Neural cell (in vitro differentiated cells): ENCODE measurements around the gene TMEM179B. TPM values are rescaled to one million over a fixed set of nuclear protein-coding genes. Genes with fewer than 3 reads are reported as not detected.

Source experiments
- H2AFZ ChIP-seq: fragments of 200-600, 300-800 bp; sonication (generic), shearing (Covaris generic); 2 replicates; pipeline ENCODE4 v1.6.0; 2014; ENCODE audit warnings: low read depth, mild to moderate bottlenecking, antibody characterized with exemption, low read length, moderate library complexity
- H3F3A ChIP-seq: fragments of 200-600 bp; shearing (Covaris generic); 2 replicates; pipeline ENCODE4 v1.6.1; 2016; ENCODE audit warnings: mild to moderate bottlenecking, moderate library complexity, mixed read lengths, antibody characterized with exemption, low read length; ENCODE audit not compliant: insufficient read depth, poor library complexity, severe bottlenecking
- H3K27ac ChIP-seq: fragments of 200-600, 300-800 bp; sonication (generic), shearing (Covaris generic); 2 replicates; pipeline ENCODE4 v1.5.1; 2014; ENCODE audit warnings: mild to moderate bottlenecking, low read length, moderate library complexity
- H3K27me3 ChIP-seq: fragments of 300-800, 200-600 bp; sonication (generic), shearing (Covaris generic); 2 replicates; pipeline ENCODE4 v1.6.0; 2014; ENCODE audit warnings: mild to moderate bottlenecking, low read depth, low read length, moderate library complexity; ENCODE audit not compliant: insufficient read depth
- H3K36me3 ChIP-seq: fragments of 300-800, 200-600 bp; sonication (generic), shearing (Covaris generic); 2 replicates; pipeline ENCODE4 v1.5.1; 2014; ENCODE audit warnings: mild to moderate bottlenecking, antibody characterized with exemption, low read length, moderate library complexity; ENCODE audit not compliant: insufficient read depth
- H3K4me2 ChIP-seq: fragments of 300-800, 200-600 bp; sonication (generic), shearing (Covaris generic); 2 replicates; pipeline ENCODE4 v1.6.0; 2014; ENCODE audit warnings: mild to moderate bottlenecking, low read length
- H3K4me3 ChIP-seq: fragments of 300-800, 200-600 bp; sonication (generic), shearing (Covaris generic); 2 replicates; pipeline ENCODE4 v1.5.1; 2014; ENCODE audit warnings: mild to moderate bottlenecking, low read length, moderate library complexity
- H3K79me2 ChIP-seq: fragments of 200-600 bp; shearing (Covaris generic); replicated peaks from 2 replicates; pipeline ENCODE4 v1.6.0; 2014; ENCODE audit warnings: mild to moderate bottlenecking, low read length, moderate library complexity; ENCODE audit not compliant: insufficient read depth
- H3K9ac ChIP-seq: fragments of 300-800, 200-600 bp; sonication (generic), shearing (Covaris generic); 2 replicates; pipeline ENCODE4 v1.6.1; 2016; ENCODE audit warnings: mild to moderate bottlenecking, low read length, mixed read lengths
- H3K9me2 ChIP-seq: fragments of 200-600 bp; shearing (Covaris generic); 2 replicates; pipeline ENCODE4 v1.6.1; 2016; ENCODE audit warnings: mild to moderate bottlenecking, low read length, mixed read lengths; ENCODE audit not compliant: insufficient read depth
- H3K9me3 ChIP-seq: fragments of 200-600, 300-800 bp; sonication (generic), shearing (Covaris generic); 2 replicates; pipeline ENCODE4 v1.6.1; 2016; ENCODE audit warnings: mild to moderate bottlenecking, mixed run types, low read length, moderate library complexity, mixed read lengths
- H4K20me1 ChIP-seq: fragments of 200-600 bp; shearing (Covaris generic); 2 replicates; pipeline ENCODE4 v1.6.1; 2016; ENCODE audit warnings: mild to moderate bottlenecking, mixed run types; ENCODE audit not compliant: insufficient read depth
- EP300 ChIP-seq: fragments of 450-650 bp; conservative IDR thresholded peaks from 2 replicates; pipeline ENCODE4 v1.6.1; 2014; ENCODE audit warnings: antibody characterized with exemption, mild to moderate bottlenecking, moderate library complexity; ENCODE audit not compliant: poor library complexity, severe bottlenecking
- EZH2 ChIP-seq: fragments of 200-600, 300-800 bp; shearing (Covaris generic), sonication (generic); IDR thresholded peaks from 2 replicates; pipeline ENCODE4 v1.6.1; 2014; ENCODE audit warnings: antibody characterized with exemption, low read length, borderline replicate concordance, mild to moderate bottlenecking; ENCODE audit not compliant: insufficient read depth, poor library complexity, severe bottlenecking
- MXI1 ChIP-seq: fragments of 450-650 bp; conservative IDR thresholded peaks from 2 replicates; pipeline ENCODE4 v1.6.1; 2014; ENCODE audit warnings: antibody characterized with exemption, mild to moderate bottlenecking; ENCODE audit not compliant: poor library complexity, severe bottlenecking
- POLR2AphosphoS5 ChIP-seq: IDR thresholded peaks from 2 replicates; pipeline ENCODE4 v1.6.1; 2012
- RAD21 ChIP-seq: fragments of 450-650 bp; conservative IDR thresholded peaks from 2 replicates; pipeline ENCODE4 v1.6.1; 2014; ENCODE audit warnings: antibody characterized with exemption, mild to moderate bottlenecking, moderate library complexity
- SMC3 ChIP-seq: fragments of 450-650 bp; conservative IDR thresholded peaks from 2 replicates; pipeline ENCODE4 v1.6.1; 2014; ENCODE audit warnings: antibody characterized with exemption, mild to moderate bottlenecking, moderate library complexity; ENCODE audit not compliant: poor library complexity
- TAF1 ChIP-seq: IDR thresholded peaks from 2 replicates; pipeline ENCODE4 v1.6.1; 2012; ENCODE audit warnings: low read depth
- polyA plus RNA-seq: library from polyadenylated mRNA; depleted of rRNA; stranded (reverse); fragments of >200 nt; gene quantifications from 2 replicates; pipeline ENCODE4 v1.2.3, GENCODE V29; 2014
- TF ChIP-seq, protein P1 (sequence below): IDR thresholded peaks from 2 replicates; pipeline ENCODE4 v1.6.1; 2012; ENCODE audit warnings: borderline replicate concordance
- TF ChIP-seq, protein P2 (sequence below): fragments of 450-650 bp; IDR thresholded peaks from 2 replicates; pipeline ENCODE4 v1.5.1; 2014; ENCODE audit warnings: antibody characterized with exemption, mild to moderate bottlenecking, moderate library complexity; ENCODE audit not compliant: poor library complexity, severe bottlenecking

TMEM179B gene
- polyA plus RNA-seq, 1 donor from 2014 or later = 24.5 TPM

DNA sequence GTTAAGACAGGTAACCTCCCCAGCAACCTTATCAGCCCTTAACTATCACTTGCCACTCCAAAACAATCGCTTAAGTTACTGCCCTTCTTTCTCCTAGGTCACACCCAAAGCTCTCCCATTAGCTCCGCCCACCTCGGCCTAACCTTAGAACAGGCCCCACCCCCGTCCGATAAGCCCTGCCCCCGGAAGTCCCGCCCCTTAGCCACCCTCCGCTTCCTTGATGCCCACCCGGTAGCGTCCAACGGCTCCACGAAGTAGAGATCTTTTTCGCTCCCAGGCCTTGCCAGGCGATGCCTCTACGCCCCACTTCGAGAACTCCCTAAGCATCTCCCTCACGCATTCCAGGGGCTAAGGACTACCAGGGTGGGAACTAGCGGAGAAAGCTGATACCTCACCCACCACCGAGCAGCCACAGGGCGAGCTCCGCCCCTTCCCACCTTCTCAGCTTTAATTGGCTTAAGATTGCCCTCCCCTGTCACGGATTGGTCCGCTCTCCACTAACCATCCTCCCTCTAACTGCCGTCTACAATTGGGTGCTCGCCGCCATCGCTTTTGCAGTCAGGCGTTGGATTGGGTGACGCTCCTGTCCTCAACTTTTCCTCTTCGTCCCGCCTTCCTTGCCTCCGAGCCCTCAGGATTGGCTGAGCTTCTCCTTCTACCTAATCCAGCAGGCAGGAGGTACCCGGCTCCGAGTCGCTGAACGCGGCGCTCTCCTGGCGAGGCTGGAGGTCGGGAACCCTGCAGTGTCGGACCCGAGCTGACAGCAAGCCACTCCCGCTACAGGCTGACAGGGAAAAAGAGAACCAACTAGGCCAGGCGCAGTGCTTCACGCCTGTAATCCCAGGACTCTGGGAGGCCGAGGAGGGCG is 33.2 kb upstream of the TMEM179B start, which contains the start of gene ZBTB3:
ZBTB3 (minus strand) TSS at position 425 of the 868 bp plus-strand sequence. CDS start 496 bp downstream, outside the sequence.
- no peaks in the 10 kb centered on the region for H3F3A ChIP-seq
- no peaks in the 10 kb centered on the region for H3K27me3 ChIP-seq
- TF ChIP-seq, protein P1, sequence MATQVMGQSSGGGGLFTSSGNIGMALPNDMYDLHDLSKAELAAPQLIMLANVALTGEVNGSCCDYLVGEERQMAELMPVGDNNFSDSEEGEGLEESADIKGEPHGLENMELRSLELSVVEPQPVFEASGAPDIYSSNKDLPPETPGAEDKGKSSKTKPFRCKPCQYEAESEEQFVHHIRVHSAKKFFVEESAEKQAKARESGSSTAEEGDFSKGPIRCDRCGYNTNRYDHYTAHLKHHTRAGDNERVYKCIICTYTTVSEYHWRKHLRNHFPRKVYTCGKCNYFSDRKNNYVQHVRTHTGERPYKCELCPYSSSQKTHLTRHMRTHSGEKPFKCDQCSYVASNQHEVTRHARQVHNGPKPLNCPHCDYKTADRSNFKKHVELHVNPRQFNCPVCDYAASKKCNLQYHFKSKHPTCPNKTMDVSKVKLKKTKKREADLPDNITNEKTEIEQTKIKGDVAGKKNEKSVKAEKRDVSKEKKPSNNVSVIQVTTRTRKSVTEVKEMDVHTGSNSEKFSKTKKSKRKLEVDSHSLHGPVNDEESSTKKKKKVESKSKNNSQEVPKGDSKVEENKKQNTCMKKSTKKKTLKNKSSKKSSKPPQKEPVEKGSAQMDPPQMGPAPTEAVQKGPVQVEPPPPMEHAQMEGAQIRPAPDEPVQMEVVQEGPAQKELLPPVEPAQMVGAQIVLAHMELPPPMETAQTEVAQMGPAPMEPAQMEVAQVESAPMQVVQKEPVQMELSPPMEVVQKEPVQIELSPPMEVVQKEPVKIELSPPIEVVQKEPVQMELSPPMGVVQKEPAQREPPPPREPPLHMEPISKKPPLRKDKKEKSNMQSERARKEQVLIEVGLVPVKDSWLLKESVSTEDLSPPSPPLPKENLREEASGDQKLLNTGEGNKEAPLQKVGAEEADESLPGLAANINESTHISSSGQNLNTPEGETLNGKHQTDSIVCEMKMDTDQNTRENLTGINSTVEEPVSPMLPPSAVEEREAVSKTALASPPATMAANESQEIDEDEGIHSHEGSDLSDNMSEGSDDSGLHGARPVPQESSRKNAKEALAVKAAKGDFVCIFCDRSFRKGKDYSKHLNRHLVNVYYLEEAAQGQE = peak; percentile 77
- TF ChIP-seq TAF1 = no peak
- no peak for TF ChIP-seq EP300
- TF ChIP-seq POLR2AphosphoS5 = peak; percentile 90
- TF ChIP-seq RAD21 = no peak
- TF ChIP-seq, protein P2, sequence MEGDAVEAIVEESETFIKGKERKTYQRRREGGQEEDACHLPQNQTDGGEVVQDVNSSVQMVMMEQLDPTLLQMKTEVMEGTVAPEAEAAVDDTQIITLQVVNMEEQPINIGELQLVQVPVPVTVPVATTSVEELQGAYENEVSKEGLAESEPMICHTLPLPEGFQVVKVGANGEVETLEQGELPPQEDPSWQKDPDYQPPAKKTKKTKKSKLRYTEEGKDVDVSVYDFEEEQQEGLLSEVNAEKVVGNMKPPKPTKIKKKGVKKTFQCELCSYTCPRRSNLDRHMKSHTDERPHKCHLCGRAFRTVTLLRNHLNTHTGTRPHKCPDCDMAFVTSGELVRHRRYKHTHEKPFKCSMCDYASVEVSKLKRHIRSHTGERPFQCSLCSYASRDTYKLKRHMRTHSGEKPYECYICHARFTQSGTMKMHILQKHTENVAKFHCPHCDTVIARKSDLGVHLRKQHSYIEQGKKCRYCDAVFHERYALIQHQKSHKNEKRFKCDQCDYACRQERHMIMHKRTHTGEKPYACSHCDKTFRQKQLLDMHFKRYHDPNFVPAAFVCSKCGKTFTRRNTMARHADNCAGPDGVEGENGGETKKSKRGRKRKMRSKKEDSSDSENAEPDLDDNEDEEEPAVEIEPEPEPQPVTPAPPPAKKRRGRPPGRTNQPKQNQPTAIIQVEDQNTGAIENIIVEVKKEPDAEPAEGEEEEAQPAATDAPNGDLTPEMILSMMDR = peak; percentile 39
- no peak for TF ChIP-seq EZH2
- TF ChIP-seq SMC3 = peak; percentile 24
- peak; percentile 73 for TF ChIP-seq MXI1
- H3K36me3 ChIP-seq = no peaks in the 10 kb centered on the region
- peak within 1 kb of the TSS; percentile 92 for H3K9ac ChIP-seq
- no peaks in the 10 kb centered on the region for H3K9me2 ChIP-seq
- no peaks in the 10 kb centered on the region for H4K20me1 ChIP-seq
- H3K27ac ChIP-seq = peak within 1 kb of the TSS; percentile 95
- peak within 1 kb of the TSS; percentile 96 for H2AFZ ChIP-seq
- no peaks in the 10 kb centered on the region for H3K9me3 ChIP-seq
- H3K79me2 ChIP-seq = peaks cover 5% of the 10 kb centered on the region
- no peak within 1 kb of the TSS for H3K4me2 ChIP-seq
- H3K4me3 ChIP-seq = peak within 1 kb of the TSS; percentile 74

DNA sequence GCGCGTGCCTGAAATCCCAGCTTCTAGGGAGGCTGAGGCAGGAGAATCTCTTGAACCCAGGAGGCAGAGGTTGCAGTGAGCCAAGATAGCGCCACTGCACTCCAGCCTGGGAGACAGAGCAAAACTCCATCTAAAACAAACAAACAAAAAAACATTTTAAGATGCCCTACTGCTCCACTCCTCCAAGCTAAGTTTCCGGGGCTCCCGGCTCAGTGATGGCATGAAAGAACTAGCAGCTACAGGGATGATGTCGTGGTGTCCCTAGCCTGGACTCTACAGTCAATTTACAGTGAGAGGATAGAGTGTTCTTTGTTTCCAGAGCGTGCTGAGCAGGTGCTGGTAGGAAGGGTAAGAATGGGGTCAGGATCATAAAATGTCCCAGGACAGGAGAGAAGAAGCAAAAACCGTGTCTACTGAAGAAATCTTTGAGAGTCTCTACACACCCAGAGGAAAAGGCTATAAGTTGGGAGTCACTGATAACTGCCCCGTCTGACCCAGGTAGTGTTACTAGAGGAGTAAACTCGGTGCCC is 32.1 kb upstream of the TMEM179B start:
- H3K4me3 ChIP-seq = no peak overlapping the region
- H3K9me2 ChIP-seq = no peaks in the 10 kb centered on the region
- no peaks in the 10 kb centered on the region for H3K27me3 ChIP-seq
- no peaks in the 10 kb centered on the region for H4K20me1 ChIP-seq
- H3F3A ChIP-seq = no peaks in the 10 kb centered on the region
- TF ChIP-seq, protein P1 = no peak
- TF ChIP-seq TAF1 (no peak), RAD21 (no peak)
- H3K4me2 ChIP-seq = no peak overlapping the region
- H2AFZ ChIP-seq = no peak overlapping the region
- peaks cover 5% of the 10 kb centered on the region for H3K79me2 ChIP-seq
- H3K9ac ChIP-seq = no peak overlapping the region
- no peaks in the 10 kb centered on the region for H3K9me3 ChIP-seq
- peak overlapping the region; percentile 95 for H3K27ac ChIP-seq
- no peaks in the 10 kb centered on the region for H3K36me3 ChIP-seq
